ENCODE data around the gene ZNF384.
"Not testable (repeated sequence)": the region's sequence is repeated elsewhere in the genome, so short reads cannot be mapped to it uniquely, and the experiment has no call there.

Gene ZNF384

GRCh38 chr12:6688999-6689882 is at the start of gene ZNF384:
ZNF384 (minus strand) TSS chr12:6689375; CDS start chr12:6679520, 9,855 bp downstream.
- peak; percentile 88 for DNase-seq

GRCh38 chr12:6736754-6737153 is 47.6 kb upstream of the ZNF384 start:
- no peak for DNase-seq

GRCh38 chr12:6735448-6736191 is 46.4 kb upstream of the ZNF384 start:
- DNase-seq, result no peak

- no peak for DNase-seq
These were observed 45.6 kb upstream of the ZNF384 start for GRCh38 chr12:6734506-6735387.

- DNase-seq, result no peak
These were observed 41.0 kb upstream of the ZNF384 start for GRCh38 chr12:6730169-6730568.

GRCh38 chr12:6729186-6729585 is 40.0 kb upstream of the ZNF384 start:
- DNase-seq, result no peak

GRCh38 chr12:6725350-6725749 is 36.2 kb upstream of the ZNF384 start:
- DNase-seq, result no peak

- no peak for DNase-seq
These were observed 35.2 kb upstream of the ZNF384 start for GRCh38 chr12:6724409-6724797.

GRCh38 chr12:6723607-6724408 is 34.6 kb upstream of the ZNF384 start, which contains the start of gene COPS7A:
COPS7A (plus strand) TSS chr12:6724046; CDS start chr12:6724657, 611 bp downstream.
- peak; percentile 92 for DNase-seq

GRCh38 chr12:6722863-6723262 is 33.7 kb upstream of the ZNF384 start:
- no peak for DNase-seq

- DNase-seq, result no peak
These were observed 27.8 kb upstream of the ZNF384 start for GRCh38 chr12:6716874-6717437.

- DNase-seq, result not testable (repeated sequence)
These were observed 27.1 kb upstream of the ZNF384 start for GRCh38 chr12:6716031-6716873.

- no peak for DNase-seq
These were observed 19.8 kb upstream of the ZNF384 start for GRCh38 chr12:6708960-6709394.

GRCh38 chr12:6708351-6708750 is 19.2 kb upstream of the ZNF384 start:
- DNase-seq, result not testable (repeated sequence)

GRCh38 chr12:6703631-6704030 is 14.5 kb upstream of the ZNF384 start:
- DNase-seq, result no peak

GRCh38 chr12:6701078-6701768 is 12.0 kb upstream of the ZNF384 start:
- DNase-seq, result no peak

- no peak for DNase-seq
These were observed 11.5 kb upstream of the ZNF384 start, which contains the start of gene PIANP for GRCh38 chr12:6700646-6701051. PIANP (minus strand) TSS chr12:6700815; CDS start chr12:6698061, 2,754 bp downstream.

GRCh38 chr12:6699989-6700645 is 10.9 kb upstream of the ZNF384 start:
- no peak for DNase-seq

Data from NCI-H187 treated with DMSO at 0.1 percent for 48 hours (cell line).